Measurements from ENCODE around the gene ATMIN. TPM values are rescaled to one million over a fixed set of nuclear protein-coding genes. Genes with fewer than 3 reads are reported as not detected.

ATMIN gene
- total and polyA plus RNA-seq, 2 donors (not counting 1 experiment from before 2014, with no cell fraction given), result 43.8 to 52.8 TPM

- Histone ChIP-seq H3K27me3 (ENCODE audit: control insufficient read depth, insufficient read depth, low read length) (no peaks in the 10 kb centered on the region), H3K9ac (ENCODE audit: insufficient read depth, low read length) (no peak overlapping the region), H4K20me1 (ENCODE audit: control insufficient read depth, extremely low read depth, insufficient read depth, low read length) (no peaks in the 10 kb centered on the region), H3K4me2 (ENCODE audit: extremely low read depth, insufficient read depth, low read length) (no peak overlapping the region), H3K9me3 (ENCODE audit: control insufficient read depth, insufficient read depth, low read depth, low read length) (no peaks in the 10 kb centered on the region), H3K79me2 (ENCODE audit: control insufficient read depth, insufficient read depth, low read length) (no peaks in the 10 kb centered on the region), H2AFZ (ENCODE audit: low read length) (no peak overlapping the region), H3K36me3 (ENCODE audit: control insufficient read depth, insufficient read depth, low read length) (no peaks in the 10 kb centered on the region), H3K27ac (ENCODE audit: insufficient read depth, low read length) (no peak overlapping the region), H3K4me3 (replicated peaks in 1 of 4; ENCODE audit: control extremely low read depth in 1 of 4, insufficient read depth in 1 of 4, low read depth in 3 of 4, low read length in 4 of 4) (no peak overlapping the region), H3K4me1 (ENCODE audit: control insufficient read depth, extremely low read depth, insufficient read depth, low read length) (no peaks in the 10 kb centered on the region)
- DNase-seq (ENCODE audit: low read depth in 2 of 2), result no peak
- TF ChIP-seq CTCF (conservative IDR thresholded peaks at IDR 0.05 in 1 of 2, IDR thresholded peaks at IDR 0.05 in 1 of 2; ENCODE audit: low read depth in 1 of 2, low read length in 2 of 2) (no peak), EZH2 (IDR thresholded peaks at IDR 0.05; ENCODE audit: low read length, missing control alignments) (no peak)
Measured at GRCh38 chr16:81029930-81030604, 5.6 kb upstream of the ATMIN start.

- peak overlapping the region; percentile 95 for H3K4me2 ChIP-seq (ENCODE audit: extremely low read depth, insufficient read depth, low read length)
- H3K27me3 ChIP-seq (ENCODE audit: control insufficient read depth, insufficient read depth, low read length), result no peaks in the 10 kb centered on the region
- peak overlapping the region; percentile 74 to 90 (median 78) for H3K4me3 ChIP-seq (replicated peaks in 1 of 4; ENCODE audit: control extremely low read depth in 1 of 4, insufficient read depth in 1 of 4, low read depth in 3 of 4, low read length in 4 of 4)
- TF ChIP-seq CTCF (conservative IDR thresholded peaks at IDR 0.05 in 1 of 2, IDR thresholded peaks at IDR 0.05 in 1 of 2; ENCODE audit: low read depth in 1 of 2, low read length in 2 of 2), result no peak
- TF ChIP-seq EZH2 (IDR thresholded peaks at IDR 0.05; ENCODE audit: low read length, missing control alignments), result no peak
- H3K9ac ChIP-seq (ENCODE audit: insufficient read depth, low read length), result peak overlapping the region; percentile 67
- no peaks in the 10 kb centered on the region for H4K20me1 ChIP-seq (ENCODE audit: control insufficient read depth, extremely low read depth, insufficient read depth, low read length)
- DNase-seq (ENCODE audit: low read depth in 2 of 2), result peak; percentile 15 to 29
- H3K4me1 ChIP-seq (ENCODE audit: control insufficient read depth, extremely low read depth, insufficient read depth, low read length), result no peaks in the 10 kb centered on the region
- H3K27ac ChIP-seq (ENCODE audit: insufficient read depth, low read length), result peak overlapping the region; percentile 53
- peaks cover 18% of the 10 kb centered on the region for H3K79me2 ChIP-seq (ENCODE audit: control insufficient read depth, insufficient read depth, low read length)
- no peaks in the 10 kb centered on the region for H3K36me3 ChIP-seq (ENCODE audit: control insufficient read depth, insufficient read depth, low read length)
- H2AFZ ChIP-seq (ENCODE audit: low read length), result peak overlapping the region; percentile 74
- H3K9me3 ChIP-seq (ENCODE audit: control insufficient read depth, insufficient read depth, low read depth, low read length), result no peaks in the 10 kb centered on the region
Measured at GRCh38 chr16:81035975-81036750, 521 bp downstream of the ATMIN start.

GRCh38 chr16:81036751-81037350 is 1.2 kb downstream of the ATMIN start:
- H3K4me3 ChIP-seq (replicated peaks in 1 of 4; ENCODE audit: control extremely low read depth in 1 of 4, insufficient read depth in 1 of 4, low read depth in 3 of 4, low read length in 4 of 4), result peak overlapping the region; percentile 74 to 90 (median 78)
- no peaks in the 10 kb centered on the region for H3K27me3 ChIP-seq (ENCODE audit: control insufficient read depth, insufficient read depth, low read length)
- peak overlapping the region; percentile 53 for H3K27ac ChIP-seq (ENCODE audit: insufficient read depth, low read length)
- DNase-seq (ENCODE audit: low read depth in 2 of 2), result peak in 1 of 2 donors; percentile 11
- no peaks in the 10 kb centered on the region for H3K36me3 ChIP-seq (ENCODE audit: control insufficient read depth, insufficient read depth, low read length)
- TF ChIP-seq CTCF (conservative IDR thresholded peaks at IDR 0.05 in 1 of 2, IDR thresholded peaks at IDR 0.05 in 1 of 2; ENCODE audit: low read depth in 1 of 2, low read length in 2 of 2) (no peak), EZH2 (IDR thresholded peaks at IDR 0.05; ENCODE audit: low read length, missing control alignments) (no peak)
- H3K4me2 ChIP-seq (ENCODE audit: extremely low read depth, insufficient read depth, low read length), result peak overlapping the region; percentile 95
- no peaks in the 10 kb centered on the region for H3K4me1 ChIP-seq (ENCODE audit: control insufficient read depth, extremely low read depth, insufficient read depth, low read length)
- H3K9ac ChIP-seq (ENCODE audit: insufficient read depth, low read length), result peak overlapping the region; percentile 67
- H2AFZ ChIP-seq (ENCODE audit: low read length), result peak overlapping the region; percentile 61
- no peaks in the 10 kb centered on the region for H4K20me1 ChIP-seq (ENCODE audit: control insufficient read depth, extremely low read depth, insufficient read depth, low read length)
- H3K79me2 ChIP-seq (ENCODE audit: control insufficient read depth, insufficient read depth, low read length), result peaks cover 18% of the 10 kb centered on the region
- H3K9me3 ChIP-seq (ENCODE audit: control insufficient read depth, insufficient read depth, low read depth, low read length), result no peaks in the 10 kb centered on the region
